WTC11 (cell line): ENCODE data around the gene CARMIL1. TPM values are rescaled to one million over a fixed set of nuclear protein-coding genes. Genes with fewer than 3 reads are reported as not detected.

Experiments
- ATAC-seq: fragments of 200-7000 bp; cut with Tn5 transposase; 2 replicates; pipeline ENCODE4 v1.10.0; 2021; ENCODE audit warnings: mild to moderate bottlenecking, moderate library complexity
- CTCF ChIA-PET: fragments of 300-600 bp; sonication (Branson Sonifier 250); formaldehyde crosslinking; loops from one replicate; lab custom pipeline; 2021; ENCODE audit warnings: antibody characterized with exemption; lab: Charles Lee
- POLR2A ChIA-PET: fragments of 350-600 bp; sonication (Branson Sonifier 250); formaldehyde crosslinking; loops from one replicate; lab custom pipeline; 2021; ENCODE audit warnings: antibody characterized with exemption; lab: Charles Lee
- DNase-seq: peaks from one replicate; pipeline ENCODE4 v3.0.0; 2021; ENCODE audit warnings: low spot score
- H3K27ac Mint-ChIP-seq: 2 replicates; pipeline ENCODE4 v1.8.0; 2021; ENCODE audit warnings: mixed read lengths
- H3K27me3 Mint-ChIP-seq: 2 replicates; pipeline ENCODE4 v1.8.0; 2021; ENCODE audit warnings: low read depth, mild to moderate bottlenecking, moderate library complexity, mixed read lengths
- H3K36me3 Mint-ChIP-seq: 2 replicates; pipeline ENCODE4 v1.8.0; 2021; ENCODE audit warnings: mixed read lengths
- H3K4me1 Mint-ChIP-seq: 2 replicates; pipeline ENCODE4 v1.8.0; 2022; ENCODE audit warnings: mixed read lengths
- H3K4me3 Mint-ChIP-seq: 2 replicates; pipeline ENCODE4 v1.8.0; 2021; ENCODE audit warnings: mild to moderate bottlenecking, moderate library complexity, mixed read lengths
- H3K9me3 Mint-ChIP-seq: 2 replicates; pipeline ENCODE4 v1.8.0; 2021; ENCODE audit warnings: mixed read lengths
- CREM ChIP-seq: sonication (generic); formaldehyde crosslinking; IDR thresholded peaks from 2 replicates; pipeline ENCODE4 v1.8.1; 2022; ENCODE audit warnings: mild to moderate bottlenecking, missing genetic modification reagents, moderate library complexity
- ELF4 ChIP-seq: sonication (generic); formaldehyde crosslinking; IDR thresholded peaks from 2 replicates; pipeline ENCODE4 v1.8.1; 2022; ENCODE audit warnings: low read depth, mild to moderate bottlenecking, moderate library complexity, missing genetic modification reagents
- FOXP4 ChIP-seq: sonication (generic); formaldehyde crosslinking; IDR thresholded peaks from 2 replicates; pipeline ENCODE4 v1.8.0; 2022; ENCODE audit warnings: mild to moderate bottlenecking, missing genetic modification reagents
- GABPB1 ChIP-seq: sonication (generic); formaldehyde crosslinking; IDR thresholded peaks from 2 replicates; pipeline ENCODE4 v1.8.1; 2023; ENCODE audit warnings: mild to moderate bottlenecking, missing genetic modification reagents
- HMGA2 ChIP-seq: fragments of 250-450 bp; sonication (Bioruptor Pico); IDR thresholded peaks from 2 replicates; pipeline ENCODE4 v1.4.0; 2021; ENCODE audit warnings: mild to moderate bottlenecking, moderate library complexity
- IRF2 ChIP-seq: sonication (generic); formaldehyde crosslinking; IDR thresholded peaks from 2 replicates; pipeline ENCODE4 v1.8.0; 2022; ENCODE audit warnings: low read depth, missing genetic modification reagents, borderline replicate concordance
- MXD4 ChIP-seq: fragments of 250-450 bp; sonication (Bioruptor Pico); IDR thresholded peaks from 2 replicates; pipeline ENCODE4 v1.8.0; 2021; ENCODE audit warnings: mild to moderate bottlenecking, moderate library complexity, borderline replicate concordance
- NFYB ChIP-seq: sonication (generic); formaldehyde crosslinking; conservative IDR thresholded peaks from 2 replicates; pipeline ENCODE4 v1.8.0; 2022; ENCODE audit warnings: low read depth, missing genetic modification reagents
- NR3C1 ChIP-seq: sonication (generic); formaldehyde crosslinking; conservative IDR thresholded peaks from 2 replicates; pipeline ENCODE4 v1.8.1; 2023; ENCODE audit warnings: low read depth, mild to moderate bottlenecking, missing genetic modification reagents
- ZBTB21 ChIP-seq: sonication (generic); formaldehyde crosslinking; IDR thresholded peaks from 2 replicates; pipeline ENCODE4 v1.8.1; 2023; ENCODE audit warnings: mild to moderate bottlenecking, missing genetic modification reagents, borderline replicate concordance
- ZNF138 ChIP-seq: sonication (generic); formaldehyde crosslinking; conservative IDR thresholded peaks from 2 replicates; pipeline ENCODE4 v1.8.1; 2022; ENCODE audit warnings: mild to moderate bottlenecking, moderate library complexity, missing genetic modification reagents
- ZNF232 ChIP-seq: sonication (generic); formaldehyde crosslinking; IDR thresholded peaks from 2 replicates; pipeline ENCODE4 v1.8.0; 2022; ENCODE audit warnings: mild to moderate bottlenecking, missing genetic modification reagents
- ZNF396 ChIP-seq: fragments of 250-450 bp; sonication (Bioruptor Pico); IDR thresholded peaks from 2 replicates; pipeline ENCODE4 v1.8.0; 2021; ENCODE audit warnings: mild to moderate bottlenecking, moderate library complexity, borderline replicate concordance
- ZNF423 ChIP-seq: fragments of 250-450 bp; sonication (Bioruptor Pico); IDR thresholded peaks from 2 replicates; pipeline ENCODE4 v2.1.2; 2022; ENCODE audit warnings: mild to moderate bottlenecking, moderate library complexity
- ZNF671 ChIP-seq: fragments of 250-450 bp; sonication (Bioruptor Pico); IDR thresholded peaks from 2 replicates; pipeline ENCODE4 v1.8.0; 2021; ENCODE audit warnings: mild to moderate bottlenecking
- total RNA-seq: library from RNA; stranded (reverse); gene quantifications from 3 replicates; pipeline ENCODE4 v1.2.3, GENCODE V29; 2021
- TF ChIP-seq, protein P1 (sequence below): sonication (generic); formaldehyde crosslinking; IDR thresholded peaks from 2 replicates; pipeline ENCODE4 v1.8.0; 2022; ENCODE audit warnings: mild to moderate bottlenecking, missing genetic modification reagents
- TF ChIP-seq, protein P2 (sequence below): sonication (generic); formaldehyde crosslinking; IDR thresholded peaks from 2 replicates; pipeline ENCODE4 v1.8.0; 2022; ENCODE audit warnings: mild to moderate bottlenecking, missing genetic modification reagents
- TF ChIP-seq, protein P3 (sequence below): fragments of 200-600 bp; IDR thresholded peaks from 2 replicates; pipeline ENCODE4 v1.8.0; 2022; ENCODE audit warnings: antibody characterized with exemption

The CARMIL1 gene
- total RNA-seq, 1 experiment from 2014 or later: 36.2 TPM

- no peak for TF ChIP-seq FOXP4
Observed at GRCh38 chr6:25250878-25251277, 28.3 kb upstream of the CARMIL1 start (continued).

DNA sequence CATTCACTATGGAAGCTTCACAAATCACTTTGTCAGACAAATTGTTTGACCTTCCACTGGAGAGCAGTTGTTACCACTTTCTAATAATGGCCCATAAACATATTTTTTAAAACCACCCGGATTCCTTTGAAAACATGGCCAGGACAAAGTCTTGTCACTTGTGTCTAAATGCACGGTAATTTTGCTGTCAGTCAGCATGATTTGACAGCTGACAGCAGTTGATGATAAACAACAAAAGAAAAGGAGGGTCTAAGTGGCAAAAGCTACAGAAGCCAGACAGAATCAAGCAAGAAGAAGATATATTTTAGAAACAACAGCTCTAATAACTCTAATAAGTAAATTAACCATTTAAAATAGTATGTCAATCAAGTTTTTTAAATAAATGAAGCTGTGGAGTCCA, 27.7 kb upstream of the CARMIL1 start:
- no peaks in the 10 kb centered on the region for H3K36me3 Mint-ChIP-seq
- no peaks in the 10 kb centered on the region for H3K27me3 Mint-ChIP-seq
- H3K27ac Mint-ChIP-seq: no peak overlapping the region
- no peak for DNase-seq
- H3K4me1 Mint-ChIP-seq: no peaks in the 10 kb centered on the region
- H3K9me3 Mint-ChIP-seq: no peaks in the 10 kb centered on the region
- POLR2A ChIA-PET: interaction anchor here (0.6 kb wide), 1 partner anchor 26 kb away, joined by 4 read pairs; no protein-coding TSS in a partner anchor
- no peak for ATAC-seq
- TF ChIP-seq ZNF232: no peak
- CTCF ChIA-PET: interaction anchor here (0.6 to 2.9 kb wide), 4 partner anchors 14 to 376 kb away, joined by 3 to 12 read pairs (median 4); no protein-coding TSS in a partner anchor
- no peak overlapping the region for H3K4me3 Mint-ChIP-seq

- Mint-ChIP-seq H3K4me3 (no peak overlapping the region), H3K4me1 (no peaks in the 10 kb centered on the region), H3K36me3 (no peaks in the 10 kb centered on the region), H3K9me3 (no peaks in the 10 kb centered on the region), H3K27ac (no peak overlapping the region), H3K27me3 (no peaks in the 10 kb centered on the region)
- CTCF ChIA-PET: interaction anchor here (1.7 kb wide), 1 partner anchor 12 kb away, joined by 8 read pairs; no protein-coding TSS in a partner anchor
- DNase-seq: no peak
- no peak for TF ChIP-seq IRF2
- no peak for TF ChIP-seq ZNF671 (CRISPR knock-in tag)
- TF ChIP-seq MXD4 (CRISPR knock-in tag): no peak
- TF ChIP-seq, protein P1, sequence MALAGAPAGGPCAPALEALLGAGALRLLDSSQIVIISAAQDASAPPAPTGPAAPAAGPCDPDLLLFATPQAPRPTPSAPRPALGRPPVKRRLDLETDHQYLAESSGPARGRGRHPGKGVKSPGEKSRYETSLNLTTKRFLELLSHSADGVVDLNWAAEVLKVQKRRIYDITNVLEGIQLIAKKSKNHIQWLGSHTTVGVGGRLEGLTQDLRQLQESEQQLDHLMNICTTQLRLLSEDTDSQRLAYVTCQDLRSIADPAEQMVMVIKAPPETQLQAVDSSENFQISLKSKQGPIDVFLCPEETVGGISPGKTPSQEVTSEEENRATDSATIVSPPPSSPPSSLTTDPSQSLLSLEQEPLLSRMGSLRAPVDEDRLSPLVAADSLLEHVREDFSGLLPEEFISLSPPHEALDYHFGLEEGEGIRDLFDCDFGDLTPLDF (CRISPR knock-in tag): no peak
- TF ChIP-seq NFYB (CRISPR knock-in tag): no peak
- no peak for TF ChIP-seq ZNF232
- no peak for TF ChIP-seq ZNF396 (CRISPR knock-in tag)
- no peak for TF ChIP-seq NR3C1 (CRISPR knock-in tag)
- TF ChIP-seq, protein P2, sequence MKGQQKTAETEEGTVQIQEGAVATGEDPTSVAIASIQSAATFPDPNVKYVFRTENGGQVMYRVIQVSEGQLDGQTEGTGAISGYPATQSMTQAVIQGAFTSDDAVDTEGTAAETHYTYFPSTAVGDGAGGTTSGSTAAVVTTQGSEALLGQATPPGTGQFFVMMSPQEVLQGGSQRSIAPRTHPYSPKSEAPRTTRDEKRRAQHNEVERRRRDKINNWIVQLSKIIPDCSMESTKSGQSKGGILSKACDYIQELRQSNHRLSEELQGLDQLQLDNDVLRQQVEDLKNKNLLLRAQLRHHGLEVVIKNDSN (CRISPR knock-in tag): no peak
- TF ChIP-seq FOXP4: no peak
- TF ChIP-seq HMGA2 (CRISPR knock-in tag): no peak
- no peak for TF ChIP-seq ZNF138 (CRISPR knock-in tag)
- no peak for TF ChIP-seq ELF4
- no peak for TF ChIP-seq ZBTB21 (CRISPR knock-in tag)
- no peak for TF ChIP-seq GABPB1 (CRISPR knock-in tag)
- TF ChIP-seq, protein P3, sequence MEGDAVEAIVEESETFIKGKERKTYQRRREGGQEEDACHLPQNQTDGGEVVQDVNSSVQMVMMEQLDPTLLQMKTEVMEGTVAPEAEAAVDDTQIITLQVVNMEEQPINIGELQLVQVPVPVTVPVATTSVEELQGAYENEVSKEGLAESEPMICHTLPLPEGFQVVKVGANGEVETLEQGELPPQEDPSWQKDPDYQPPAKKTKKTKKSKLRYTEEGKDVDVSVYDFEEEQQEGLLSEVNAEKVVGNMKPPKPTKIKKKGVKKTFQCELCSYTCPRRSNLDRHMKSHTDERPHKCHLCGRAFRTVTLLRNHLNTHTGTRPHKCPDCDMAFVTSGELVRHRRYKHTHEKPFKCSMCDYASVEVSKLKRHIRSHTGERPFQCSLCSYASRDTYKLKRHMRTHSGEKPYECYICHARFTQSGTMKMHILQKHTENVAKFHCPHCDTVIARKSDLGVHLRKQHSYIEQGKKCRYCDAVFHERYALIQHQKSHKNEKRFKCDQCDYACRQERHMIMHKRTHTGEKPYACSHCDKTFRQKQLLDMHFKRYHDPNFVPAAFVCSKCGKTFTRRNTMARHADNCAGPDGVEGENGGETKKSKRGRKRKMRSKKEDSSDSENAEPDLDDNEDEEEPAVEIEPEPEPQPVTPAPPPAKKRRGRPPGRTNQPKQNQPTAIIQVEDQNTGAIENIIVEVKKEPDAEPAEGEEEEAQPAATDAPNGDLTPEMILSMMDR: no peak
- TF ChIP-seq ZNF423: no peak
- no peak for TF ChIP-seq CREM (CRISPR knock-in tag)
- POLR2A ChIA-PET: no interaction called here
- no peak for ATAC-seq
Observed at GRCh38 chr6:25253351-25253750, 25.8 kb upstream of the CARMIL1 start.
